Measurements from ENCODE around the gene ARID5B.
A peak's percentile ranks its signal among the peaks of the same experiment; 100 is the strongest.

ARID5B gene

GRCh38 chr10:61897671-61898434 is 3.6 kb upstream of the ARID5B start:
- Histone ChIP-seq H3K14ac (ENCODE audit: low read length) (no peak overlapping the region), H3K9ac (ENCODE audit: low read depth, low read length, poor library complexity) (no peak overlapping the region), H3K36me3 (replicated peaks in 1 of 2; ENCODE audit: control insufficient read depth in 2 of 2, insufficient read depth in 2 of 2, low read length in 2 of 2) (no peaks in the 10 kb centered on the region), H3K18ac (ENCODE audit: low read length) (no peak overlapping the region), H3K79me1 (ENCODE audit: low read depth, low read length) (no peaks in the 10 kb centered on the region), H3K4me3 (ENCODE audit: low read length in 2 of 2) (peak overlapping the region; percentile 38 to 71), H3K27ac (replicated peaks; ENCODE audit: low read length) (no peak overlapping the region), H3K4ac (ENCODE audit: low read length) (no peak overlapping the region), H3K27me3 (ENCODE audit: control insufficient read depth in 3 of 3, insufficient read depth in 3 of 3, low read depth in 1 of 3, low read length in 3 of 3) (peaks cover 0 to 10% (median 0%) of the 10 kb centered on the region in 3 experiments), H2AK5ac (ENCODE audit: low read depth, low read length) (no peak overlapping the region), H3K9me3 (replicated peaks in 1 of 2; ENCODE audit: control insufficient read depth in 2 of 2, insufficient read depth in 1 of 2, low read depth in 1 of 2, low read length in 2 of 2) (no peaks in the 10 kb centered on the region), H2BK15ac (ENCODE audit: low read length) (peak overlapping the region; percentile 66), H2BK12ac (ENCODE audit: low read length) (no peak overlapping the region), H2BK5ac (ENCODE audit: low read length) (no peak overlapping the region), H4K91ac (ENCODE audit: low read depth, low read length, poor library complexity) (no peak overlapping the region), H4K8ac (ENCODE audit: low read depth, low read length) (no peak overlapping the region), H3K4me2 (ENCODE audit: insufficient read depth, low read length, poor library complexity, severe bottlenecking) (peak overlapping the region; percentile 88), H3K23ac (ENCODE audit: low read depth, low read length, poor library complexity) (no peak overlapping the region), H3K4me1 (ENCODE audit: control insufficient read depth in 2 of 2, insufficient read depth in 1 of 2, low read depth in 1 of 2, low read length in 2 of 2) (peaks cover 4 to 5% of the 10 kb centered on the region in 2 donors), H2BK120ac (ENCODE audit: low read depth, low read length) (no peak overlapping the region), H2AFZ (ENCODE audit: low read length) (peak overlapping the region; percentile 93)
- WGBS, 2 donors (ENCODE audit: extremely low coverage in 2 of 2, insufficient read length in 2 of 2, insufficient replicate concordance in 1 of 2): no CpG with 5 or more reads among the region's 10 CpGs
- no peak for DNase-seq (ENCODE audit: low spot score)

DNA sequence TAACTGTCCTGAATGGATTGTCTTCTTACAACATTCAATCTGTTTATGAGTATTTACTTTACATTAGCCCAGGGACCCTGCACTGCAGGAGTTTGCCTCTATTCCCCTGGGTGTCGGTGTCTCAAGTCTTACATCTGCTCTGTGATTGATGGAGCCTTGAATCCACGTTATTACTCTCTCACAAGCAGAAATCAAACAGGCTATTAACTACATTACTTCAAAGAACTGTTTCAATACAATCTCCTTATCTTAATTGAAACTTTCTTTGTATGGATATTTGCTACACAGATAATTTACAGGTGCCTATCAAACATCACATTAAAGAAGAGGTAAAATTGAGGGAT is 3.1 kb upstream of the ARID5B start:
- H3K4me3 ChIP-seq (ENCODE audit: low read length in 2 of 2): no peak overlapping the region

GRCh38 chr10:61899069-61899531 is 2.4 kb upstream of the ARID5B start:
- no peak overlapping the region for H3K14ac ChIP-seq (ENCODE audit: low read length)
- no peak overlapping the region for H3K23ac ChIP-seq (ENCODE audit: low read depth, low read length, poor library complexity)
- H3K79me1 ChIP-seq (ENCODE audit: low read depth, low read length): no peaks in the 10 kb centered on the region
- no peak overlapping the region for H3K9ac ChIP-seq (ENCODE audit: low read depth, low read length, poor library complexity)
- no peak overlapping the region for H3K4me3 ChIP-seq (ENCODE audit: low read length in 2 of 2)
- no peak overlapping the region for H2BK15ac ChIP-seq (ENCODE audit: low read length)
- no peak overlapping the region for H4K91ac ChIP-seq (ENCODE audit: low read depth, low read length, poor library complexity)
- no peak overlapping the region for H2BK120ac ChIP-seq (ENCODE audit: low read depth, low read length)
- H2AFZ ChIP-seq (ENCODE audit: low read length): peak overlapping the region; percentile 38
- no peak overlapping the region for H4K8ac ChIP-seq (ENCODE audit: low read depth, low read length)
- H3K18ac ChIP-seq (ENCODE audit: low read length): no peak overlapping the region
- H2BK12ac ChIP-seq (ENCODE audit: low read length): no peak overlapping the region
- no peak overlapping the region for H3K4ac ChIP-seq (ENCODE audit: low read length)
- H3K27ac ChIP-seq (replicated peaks; ENCODE audit: low read length): no peak overlapping the region
- WGBS, 2 donors (ENCODE audit: extremely low coverage in 2 of 2, insufficient read length in 2 of 2, insufficient replicate concordance in 1 of 2): no CpG with 5 or more reads among the region's 7 CpGs
- H3K27me3 ChIP-seq (ENCODE audit: control insufficient read depth in 3 of 3, insufficient read depth in 3 of 3, low read depth in 1 of 3, low read length in 3 of 3): peaks cover 0 to 10% (median 0%) of the 10 kb centered on the region in 3 experiments
- H3K4me2 ChIP-seq (ENCODE audit: insufficient read depth, low read length, poor library complexity, severe bottlenecking): no peak overlapping the region
- no peaks in the 10 kb centered on the region for H3K36me3 ChIP-seq (replicated peaks in 1 of 2; ENCODE audit: control insufficient read depth in 2 of 2, insufficient read depth in 2 of 2, low read length in 2 of 2)
- H3K9me3 ChIP-seq (replicated peaks in 1 of 2; ENCODE audit: control insufficient read depth in 2 of 2, insufficient read depth in 1 of 2, low read depth in 1 of 2, low read length in 2 of 2): no peaks in the 10 kb centered on the region
- H2AK5ac ChIP-seq (ENCODE audit: low read depth, low read length): no peak overlapping the region
- no peak overlapping the region for H2BK5ac ChIP-seq (ENCODE audit: low read length)
- peaks cover 4 to 5% of the 10 kb centered on the region in 2 donors for H3K4me1 ChIP-seq (ENCODE audit: control insufficient read depth in 2 of 2, insufficient read depth in 1 of 2, low read depth in 1 of 2, low read length in 2 of 2)
- DNase-seq (ENCODE audit: low spot score): no peak

More for the DNA sequence above, 3.1 kb upstream of the ARID5B start:
- no peak overlapping the region for H2BK15ac ChIP-seq (ENCODE audit: low read length)
- no peak overlapping the region for H2BK12ac ChIP-seq (ENCODE audit: low read length)
- H2BK5ac ChIP-seq (ENCODE audit: low read length): no peak overlapping the region
- no peaks in the 10 kb centered on the region for H3K36me3 ChIP-seq (replicated peaks in 1 of 2; ENCODE audit: control insufficient read depth in 2 of 2, insufficient read depth in 2 of 2, low read length in 2 of 2)
- H3K4me2 ChIP-seq (ENCODE audit: insufficient read depth, low read length, poor library complexity, severe bottlenecking): no peak overlapping the region
- H3K27me3 ChIP-seq (ENCODE audit: control insufficient read depth in 3 of 3, insufficient read depth in 3 of 3, low read depth in 1 of 3, low read length in 3 of 3): peaks cover 0 to 10% (median 0%) of the 10 kb centered on the region in 3 experiments
- no peak overlapping the region for H2AFZ ChIP-seq (ENCODE audit: low read length)
- no peak overlapping the region for H3K4ac ChIP-seq (ENCODE audit: low read length)
- no peak overlapping the region for H3K9ac ChIP-seq (ENCODE audit: low read depth, low read length, poor library complexity)
- no peak overlapping the region for H3K14ac ChIP-seq (ENCODE audit: low read length)
- no peak overlapping the region for H4K91ac ChIP-seq (ENCODE audit: low read depth, low read length, poor library complexity)
- H2BK120ac ChIP-seq (ENCODE audit: low read depth, low read length): no peak overlapping the region
- no peak overlapping the region for H2AK5ac ChIP-seq (ENCODE audit: low read depth, low read length)
- H3K79me1 ChIP-seq (ENCODE audit: low read depth, low read length): no peaks in the 10 kb centered on the region
- no peak for DNase-seq (ENCODE audit: low spot score)
- peaks cover 4 to 5% of the 10 kb centered on the region in 2 donors for H3K4me1 ChIP-seq (ENCODE audit: control insufficient read depth in 2 of 2, insufficient read depth in 1 of 2, low read depth in 1 of 2, low read length in 2 of 2)
- H3K18ac ChIP-seq (ENCODE audit: low read length): no peak overlapping the region
- H3K23ac ChIP-seq (ENCODE audit: low read depth, low read length, poor library complexity): no peak overlapping the region
- no peak overlapping the region for H4K8ac ChIP-seq (ENCODE audit: low read depth, low read length)
- no peaks in the 10 kb centered on the region for H3K9me3 ChIP-seq (replicated peaks in 1 of 2; ENCODE audit: control insufficient read depth in 2 of 2, insufficient read depth in 1 of 2, low read depth in 1 of 2, low read length in 2 of 2)
- no peak overlapping the region for H3K27ac ChIP-seq (replicated peaks; ENCODE audit: low read length)
- no CpG with 5 or more reads among the region's 2 CpGs for WGBS, 2 donors (ENCODE audit: extremely low coverage in 2 of 2, insufficient read length in 2 of 2, insufficient replicate concordance in 1 of 2)

GRCh38 chr10:61899663-61899996 is 1.9 kb upstream of the ARID5B start:
- WGBS, 2 donors (ENCODE audit: extremely low coverage in 2 of 2, insufficient read length in 2 of 2, insufficient replicate concordance in 1 of 2): no CpG with 5 or more reads among the region's 7 CpGs
- H4K8ac ChIP-seq (ENCODE audit: low read depth, low read length): no peak overlapping the region
- no peaks in the 10 kb centered on the region for H3K9me3 ChIP-seq (replicated peaks in 1 of 2; ENCODE audit: control insufficient read depth in 2 of 2, insufficient read depth in 1 of 2, low read depth in 1 of 2, low read length in 2 of 2)
- H3K18ac ChIP-seq (ENCODE audit: low read length): no peak overlapping the region
- no peak overlapping the region for H3K27ac ChIP-seq (replicated peaks; ENCODE audit: low read length)
- H2AK5ac ChIP-seq (ENCODE audit: low read depth, low read length): no peak overlapping the region
- H3K4me3 ChIP-seq (ENCODE audit: low read length in 2 of 2): peak overlapping the region in 1 of 2 donors; percentile 63
- H3K4ac ChIP-seq (ENCODE audit: low read length): no peak overlapping the region
- no peak for DNase-seq (ENCODE audit: low spot score)
- no peak overlapping the region for H2BK5ac ChIP-seq (ENCODE audit: low read length)
- H3K9ac ChIP-seq (ENCODE audit: low read depth, low read length, poor library complexity): no peak overlapping the region
- no peaks in the 10 kb centered on the region for H3K79me1 ChIP-seq (ENCODE audit: low read depth, low read length)
- no peak overlapping the region for H2BK12ac ChIP-seq (ENCODE audit: low read length)
- no peak overlapping the region for H3K4me2 ChIP-seq (ENCODE audit: insufficient read depth, low read length, poor library complexity, severe bottlenecking)
- no peaks in the 10 kb centered on the region for H3K36me3 ChIP-seq (replicated peaks in 1 of 2; ENCODE audit: control insufficient read depth in 2 of 2, insufficient read depth in 2 of 2, low read length in 2 of 2)
- no peak overlapping the region for H2BK15ac ChIP-seq (ENCODE audit: low read length)
- H3K14ac ChIP-seq (ENCODE audit: low read length): no peak overlapping the region
- H3K27me3 ChIP-seq (ENCODE audit: control insufficient read depth in 3 of 3, insufficient read depth in 3 of 3, low read depth in 1 of 3, low read length in 3 of 3): peaks cover 0 to 10% (median 0%) of the 10 kb centered on the region in 3 experiments
- peak overlapping the region; percentile 95 for H2AFZ ChIP-seq (ENCODE audit: low read length)
- H3K4me1 ChIP-seq (ENCODE audit: control insufficient read depth in 2 of 2, insufficient read depth in 1 of 2, low read depth in 1 of 2, low read length in 2 of 2): peaks cover 4 to 5% of the 10 kb centered on the region in 2 donors
- no peak overlapping the region for H3K23ac ChIP-seq (ENCODE audit: low read depth, low read length, poor library complexity)
- H2BK120ac ChIP-seq (ENCODE audit: low read depth, low read length): no peak overlapping the region
- H4K91ac ChIP-seq (ENCODE audit: low read depth, low read length, poor library complexity): no peak overlapping the region
